ENCODE results near the gene POLE4.

GRCh38 chr2:74910245-74910644, 48.2 kb upstream of the POLE4 start:
- TF ChIP-seq TAF1 (IDR thresholded peaks at IDR 0.05; ENCODE audit: low read depth, low read length), result no peak
- no peak for TF ChIP-seq POLR2A (IDR thresholded peaks at IDR 0.05; ENCODE audit: low read depth, low read length)
- TF ChIP-seq POU2F2 (IDR thresholded peaks at IDR 0.05; ENCODE audit: low read depth, low read length), result no peak
- TF ChIP-seq POLR2AphosphoS5 (IDR thresholded peaks at IDR 0.05; ENCODE audit: low read depth, low read length), result no peak
- no peak for TF ChIP-seq SPI1 (IDR thresholded peaks at IDR 0.05; ENCODE audit: low read depth, low read length)
